LNCAP (cell line): ENCODE data around the gene RANBP9.

ENCODE experiments used
- TF ChIP-seq, protein P1 (sequence below): fragments of 450-650 bp; IDR thresholded peaks from 2 replicates; pipeline ENCODE4 v1.5.1; 2017; ENCODE audit warnings: mild to moderate bottlenecking

Gene RANBP9

GRCh38 chr6:13711733-13712598, at the start of gene RANBP9:
TSS of gene RANBP9 (minus strand) at chr6:13711835. CDS start at chr6:13711505, 330 bp downstream.
- TF ChIP-seq, protein P1, sequence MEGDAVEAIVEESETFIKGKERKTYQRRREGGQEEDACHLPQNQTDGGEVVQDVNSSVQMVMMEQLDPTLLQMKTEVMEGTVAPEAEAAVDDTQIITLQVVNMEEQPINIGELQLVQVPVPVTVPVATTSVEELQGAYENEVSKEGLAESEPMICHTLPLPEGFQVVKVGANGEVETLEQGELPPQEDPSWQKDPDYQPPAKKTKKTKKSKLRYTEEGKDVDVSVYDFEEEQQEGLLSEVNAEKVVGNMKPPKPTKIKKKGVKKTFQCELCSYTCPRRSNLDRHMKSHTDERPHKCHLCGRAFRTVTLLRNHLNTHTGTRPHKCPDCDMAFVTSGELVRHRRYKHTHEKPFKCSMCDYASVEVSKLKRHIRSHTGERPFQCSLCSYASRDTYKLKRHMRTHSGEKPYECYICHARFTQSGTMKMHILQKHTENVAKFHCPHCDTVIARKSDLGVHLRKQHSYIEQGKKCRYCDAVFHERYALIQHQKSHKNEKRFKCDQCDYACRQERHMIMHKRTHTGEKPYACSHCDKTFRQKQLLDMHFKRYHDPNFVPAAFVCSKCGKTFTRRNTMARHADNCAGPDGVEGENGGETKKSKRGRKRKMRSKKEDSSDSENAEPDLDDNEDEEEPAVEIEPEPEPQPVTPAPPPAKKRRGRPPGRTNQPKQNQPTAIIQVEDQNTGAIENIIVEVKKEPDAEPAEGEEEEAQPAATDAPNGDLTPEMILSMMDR, result no peak; the same call in 1 of the 2 replicates

- TF ChIP-seq, protein P1, result no peak
These were observed 49.0 kb upstream of the RANBP9 start for GRCh38 chr6:13760307-13761304.

DNA sequence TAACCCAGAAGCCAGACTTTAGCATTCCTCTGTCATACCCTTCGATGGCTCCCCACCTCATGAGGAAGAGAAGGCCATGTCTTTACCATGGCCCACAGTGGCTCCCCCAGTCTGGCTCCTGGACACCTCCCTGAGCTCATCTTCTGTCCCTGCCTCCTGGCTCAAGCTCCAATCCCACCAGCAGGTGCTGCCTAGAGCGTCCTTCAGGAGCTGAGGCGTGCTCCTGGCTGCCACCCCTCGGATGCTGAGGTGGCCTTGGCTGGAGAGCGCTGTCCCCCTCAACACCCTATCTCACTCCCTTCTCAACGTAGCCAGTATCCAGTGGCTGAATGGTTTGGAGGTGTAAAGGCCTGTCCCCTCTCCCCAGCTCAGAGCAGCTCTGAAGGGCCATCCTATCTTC, 47.4 kb upstream of the RANBP9 start:
- TF ChIP-seq, protein P1, result no peak

DNA sequence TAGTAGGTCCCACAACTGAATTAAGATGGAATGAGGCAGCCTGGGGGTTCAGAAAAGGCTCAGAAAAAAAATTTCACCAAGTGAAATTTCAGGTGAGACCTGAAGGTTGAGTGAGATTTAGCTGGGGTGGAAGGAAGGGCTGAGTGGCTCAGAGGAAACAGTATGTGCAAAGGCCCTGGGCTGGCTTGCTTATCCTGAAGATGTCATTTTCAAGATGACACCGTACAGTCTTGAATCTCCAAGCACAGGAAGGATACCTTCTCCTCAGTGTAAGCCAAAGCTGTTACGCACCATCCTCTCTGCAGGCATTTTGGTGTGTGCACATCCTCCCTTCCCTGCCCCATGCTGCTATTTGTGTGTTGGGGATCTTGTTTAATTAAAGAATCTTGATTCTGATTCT, 43.0 kb upstream of the RANBP9 start:
- TF ChIP-seq, protein P1, result no peak

- TF ChIP-seq, protein P1, result no peak
These were observed 32.1 kb upstream of the RANBP9 start for GRCh38 chr6:13743736-13744127.

- TF ChIP-seq, protein P1, result no peak
These were observed 31.5 kb upstream of the RANBP9 start for GRCh38 chr6:13742961-13743735.

- TF ChIP-seq, protein P1, result no peak
These were observed 29.7 kb upstream of the RANBP9 start for GRCh38 chr6:13741365-13741764.
